Common myeloid progenitor, CD34-positive (primary cell): ENCODE measurements around the gene M1AP.

Source experiments
- CTCF ChIA-PET: fragments of 350-600 bp; sonication (Branson Sonifier 250); formaldehyde crosslinking; loops from one replicate; lab custom pipeline; 2021; ENCODE audit warnings: antibody characterized with exemption; lab: Charles Lee
- POLR2A ChIA-PET: fragments of 350-600 bp; sonication (Branson Sonifier 250); formaldehyde crosslinking; loops from one replicate; lab custom pipeline; 2021; ENCODE audit warnings: antibody characterized with exemption; lab: Charles Lee
- DNase-seq, 3 donors: peaks; one replicate each; pipeline versions ENCODE4 v3.0.0 to v3.0.0-alpha.2; 2013
- H3K27ac ChIP-seq, 2 experiments: 1 replicate in 1 of 2; 2 replicates in 1 of 2; pipeline ENCODE4 v1.7.0; 2013; ENCODE audit warnings: inconsistent platforms in 2 of 2, low read length in 2 of 2, mild to moderate bottlenecking in 2 of 2, low read depth in 1 of 2, moderate library complexity in 1 of 2; ENCODE audit not compliant: severe bottlenecking in 2 of 2, insufficient read depth in 1 of 2, poor library complexity in 1 of 2
- H3K27me3 ChIP-seq, 5 experiments: replicated peaks in 2 of 5; 1 replicate in 3 of 5; 2 replicates in 2 of 5; pipeline versions ENCODE4 v1.6.1 to v1.7.0; 2013; ENCODE audit warnings: low read length in 4 of 5, mild to moderate bottlenecking in 2 of 5, moderate library complexity in 2 of 5, inconsistent platforms in 1 of 5; ENCODE audit not compliant: insufficient read depth in 5 of 5, control insufficient read depth in 4 of 5
- H3K36me3 ChIP-seq, 4 experiments: 1 replicate in 2 of 4; 2 replicates in 2 of 4; pipeline versions ENCODE4 v1.6.1 to v1.7.0; 2013; ENCODE audit warnings: low read length in 3 of 4, control low read depth in 1 of 4, mild to moderate bottlenecking in 1 of 4; ENCODE audit not compliant: control insufficient read depth in 4 of 4, insufficient read depth in 4 of 4
- H3K4me1 ChIP-seq, 4 experiments: 1 replicate in 3 of 4; 2 replicates in 1 of 4; pipeline versions ENCODE4 v1.6.1 to v1.7.1; 2013; ENCODE audit warnings: low read length in 3 of 4, mild to moderate bottlenecking in 3 of 4, control low read depth in 1 of 4, inconsistent platforms in 1 of 4, moderate library complexity in 1 of 4; ENCODE audit not compliant: control insufficient read depth in 4 of 4, insufficient read depth in 4 of 4; ENCODE audit errors: control extremely low read depth in 1 of 4
- H3K4me3 ChIP-seq, 7 experiments: 1 replicate in 4 of 7; 2 replicates in 3 of 7; pipeline versions ENCODE4 v1.5.1 to v1.7.0; 2013; ENCODE audit warnings: mild to moderate bottlenecking in 7 of 7, low read length in 6 of 7, moderate library complexity in 6 of 7, inconsistent platforms in 2 of 7, low read depth in 2 of 7, control low read depth in 1 of 7; ENCODE audit not compliant: insufficient read depth in 4 of 7, control insufficient read depth in 1 of 7; ENCODE audit errors: extremely low read depth in 1 of 7
- H3K9me3 ChIP-seq, 5 experiments: 1 replicate in 4 of 5; 2 replicates in 1 of 5; pipeline versions ENCODE4 v1.6.1 to v1.7.1; 2013; ENCODE audit warnings: low read length in 4 of 5, mild to moderate bottlenecking in 2 of 5, inconsistent platforms in 1 of 5, low read depth in 1 of 5, moderate library complexity in 1 of 5; ENCODE audit not compliant: control insufficient read depth in 4 of 5, insufficient read depth in 2 of 5; ENCODE audit errors: control extremely low read depth in 1 of 5
- WGBS: methylation state at CpG from one replicate; pipeline ENCODE4 v1.1.5; 2013; ENCODE audit not compliant: insufficient coverage; 5-methylcytosine and 5-hydroxymethylcytosine counted together

The M1AP gene

DNA sequence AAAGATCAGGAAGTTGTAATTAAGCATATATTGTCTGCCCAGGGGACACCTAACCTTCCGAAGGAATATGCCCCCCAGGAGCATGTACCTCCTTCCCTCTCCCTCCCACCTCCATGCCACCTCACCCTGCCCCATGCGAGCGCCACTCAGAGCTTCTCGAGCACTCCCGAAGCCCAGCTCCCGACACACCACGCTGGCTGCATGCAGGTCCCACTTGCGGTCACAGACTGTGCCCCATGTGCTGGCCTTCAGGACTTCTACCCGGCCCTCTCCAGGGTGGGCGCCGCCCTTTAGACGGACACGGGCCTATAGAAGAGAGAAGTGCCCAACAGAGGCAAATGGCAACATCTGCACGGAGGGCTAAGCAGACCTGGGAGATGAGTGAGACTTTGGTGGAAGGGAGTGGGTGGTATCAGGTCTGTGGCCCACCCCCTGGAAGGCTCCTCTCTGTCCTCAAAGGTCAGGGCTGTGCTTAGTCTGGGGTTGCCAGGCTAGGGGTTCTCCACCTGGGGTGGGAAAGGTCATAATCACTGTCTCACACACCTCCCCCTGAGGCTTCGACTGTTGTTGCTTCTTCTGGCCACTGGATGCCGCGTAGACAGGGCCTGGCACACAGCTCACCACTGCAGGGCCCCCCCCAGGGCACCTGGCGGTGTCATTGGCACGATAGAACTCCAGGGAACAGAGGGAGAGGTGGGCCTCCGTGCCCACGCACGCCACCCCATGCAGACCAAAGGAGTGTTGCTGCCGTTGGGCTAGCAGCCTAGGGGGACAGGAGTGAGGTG is 111.8 kb downstream of the M1AP start:
- POLR2A ChIA-PET, result interaction anchor here (0.7 kb wide), 1 partner anchor 50 kb away, joined by 3 read pairs; no protein-coding TSS in a partner anchor
- no peaks in the 10 kb centered on the region for H3K9me3 ChIP-seq
- peaks cover 6 to 36% (median 19%) of the 10 kb centered on the region in 4 experiments for H3K36me3 ChIP-seq
- DNase-seq, result no peak
- 96% methylated on average over 22 of the region's 23 CpGs for WGBS
- H3K4me1 ChIP-seq, result peaks cover 19 to 55% (median 28%) of the 10 kb centered on the region in 4 experiments
- H3K27ac ChIP-seq, result no peak overlapping the region
- H3K27me3 ChIP-seq, result no peaks in the 10 kb centered on the region
- CTCF ChIA-PET, result interaction anchor here (1.1 to 13.7 kb wide), 6 partner anchors 10 to 54 kb away, joined by 3 to 210 read pairs (median 4); partner anchors contain the start of genes CCDC142, DQX1, LOXL3 and TTC31
- no peak overlapping the region for H3K4me3 ChIP-seq

DNA sequence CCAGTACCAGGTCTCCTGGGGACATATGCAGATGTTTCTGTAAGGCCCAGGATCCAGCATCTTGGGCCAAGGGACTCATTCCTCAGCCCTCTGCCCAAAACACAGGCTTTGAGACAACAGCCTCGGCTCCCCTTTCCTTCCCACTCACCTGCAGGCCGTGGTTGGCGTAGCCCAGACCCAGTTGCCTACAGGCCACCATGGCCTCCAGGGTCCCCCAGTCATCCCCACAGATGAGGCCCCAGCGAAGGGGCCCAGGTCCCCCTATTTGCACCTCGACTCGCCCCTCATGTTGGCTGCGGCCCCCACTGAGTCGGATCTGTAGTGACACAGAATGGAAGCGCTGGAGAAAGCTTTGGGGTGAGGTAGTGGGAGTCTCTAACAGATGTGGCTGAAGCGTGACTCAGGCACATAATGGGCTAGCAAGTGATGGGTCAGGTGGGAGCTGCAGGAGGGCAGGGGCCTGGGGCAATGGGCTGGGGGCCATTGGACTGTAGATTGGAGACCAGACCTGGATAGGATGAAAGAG is 112.6 kb downstream of the M1AP start:
- Histone ChIP-seq H3K27me3 (no peaks in the 10 kb centered on the region), H3K27ac (no peak overlapping the region), H3K36me3 (peaks cover 6 to 40% (median 19%) of the 10 kb centered on the region in 4 experiments), H3K4me1 (peaks cover 25 to 64% (median 35%) of the 10 kb centered on the region in 4 experiments), H3K4me3 (no peak overlapping the region), H3K9me3 (no peaks in the 10 kb centered on the region)
- ChIA-PET POLR2A (interaction anchor here (0.7 kb wide), 1 partner anchor 51 kb away, joined by 3 read pairs; no protein-coding TSS in a partner anchor), CTCF (interaction anchor here (1.0 to 13.7 kb wide), 7 partner anchors 8 to 53 kb away, joined by 3 to 210 read pairs (median 3); partner anchors contain the start of genes CCDC142, DQX1, LOXL3 and TTC31)
- WGBS, result 100% methylated on average over 5 of the region's 10 CpGs
- DNase-seq, result no peak

DNA sequence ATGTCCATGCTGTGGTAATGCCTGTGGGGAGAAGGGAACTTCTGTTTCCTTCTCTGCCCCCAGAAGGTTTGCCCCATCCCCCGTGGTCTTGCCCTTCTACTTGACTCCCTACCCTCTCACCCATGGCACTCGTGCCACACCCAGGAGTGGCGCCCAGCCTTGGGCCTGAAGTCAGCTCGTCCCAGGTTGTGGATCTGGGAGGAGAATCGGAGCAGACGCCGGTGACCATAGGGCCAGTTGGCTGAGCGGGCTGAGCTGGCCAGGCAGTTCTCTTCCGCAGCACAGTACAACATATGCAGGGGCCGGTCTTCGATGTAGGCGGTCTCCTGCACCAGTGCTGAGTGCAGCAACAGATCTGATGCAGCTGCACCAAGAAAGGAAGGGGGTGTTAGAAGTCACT is 113.7 kb downstream of the M1AP start:
- Histone ChIP-seq H3K36me3 (peaks cover 6 to 40% (median 19%) of the 10 kb centered on the region in 4 experiments), H3K27ac (no peak overlapping the region), H3K9me3 (no peaks in the 10 kb centered on the region), H3K4me3 (no peak overlapping the region), H3K4me1 (peaks cover 22 to 55% (median 31%) of the 10 kb centered on the region in 4 experiments), H3K27me3 (no peaks in the 10 kb centered on the region)
- CTCF ChIA-PET, result interaction anchor here (0.8 to 13.7 kb wide), 8 partner anchors 8 to 73 kb away, joined by 3 to 210 read pairs (median 53); partner anchors contain the start of genes CCDC142, DQX1, LBX2 and PCGF1
- no peak for DNase-seq
- POLR2A ChIA-PET, result no interaction called here
- 96% methylated on average over 10 of the region's 12 CpGs for WGBS

DNA sequence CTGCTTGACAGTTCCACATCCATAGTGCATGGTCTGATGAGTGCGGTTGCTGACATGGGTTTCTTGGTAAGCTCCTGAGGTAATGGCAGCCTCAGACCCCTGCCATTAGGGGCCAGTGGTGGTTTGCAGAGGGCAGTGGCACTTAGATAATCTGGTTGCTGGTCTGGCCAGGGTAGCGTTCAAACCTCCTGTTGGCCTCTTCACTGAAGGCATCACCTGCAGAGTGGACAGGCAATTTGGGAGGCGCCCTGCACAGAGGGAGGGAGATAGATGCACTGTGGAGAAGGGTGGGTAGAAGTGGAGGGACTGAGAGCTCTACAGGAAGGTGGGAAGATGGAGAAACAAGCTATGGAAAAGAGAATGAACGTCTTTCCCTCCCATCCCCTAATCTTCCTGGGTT is 114.7 kb downstream of the M1AP start:
- CTCF ChIA-PET, result interaction anchor here (1.3 to 13.7 kb wide), 9 partner anchors 11 to 76 kb away, joined by 5 to 210 read pairs (median 53); partner anchors contain the start of genes CCDC142, LBX2, PCGF1 and TTC31
- DNase-seq, result no peak
- no peaks in the 10 kb centered on the region for H3K9me3 ChIP-seq
- H3K27me3 ChIP-seq, result no peaks in the 10 kb centered on the region
- no peak overlapping the region for H3K4me3 ChIP-seq
- WGBS, result 85% methylated on average over 2 of the region's 4 CpGs
- H3K4me1 ChIP-seq, result peaks cover 14 to 53% (median 28%) of the 10 kb centered on the region in 4 experiments
- POLR2A ChIA-PET, result no interaction called here
- no peak overlapping the region for H3K27ac ChIP-seq
- peaks cover 6 to 41% (median 19%) of the 10 kb centered on the region in 4 experiments for H3K36me3 ChIP-seq

DNA sequence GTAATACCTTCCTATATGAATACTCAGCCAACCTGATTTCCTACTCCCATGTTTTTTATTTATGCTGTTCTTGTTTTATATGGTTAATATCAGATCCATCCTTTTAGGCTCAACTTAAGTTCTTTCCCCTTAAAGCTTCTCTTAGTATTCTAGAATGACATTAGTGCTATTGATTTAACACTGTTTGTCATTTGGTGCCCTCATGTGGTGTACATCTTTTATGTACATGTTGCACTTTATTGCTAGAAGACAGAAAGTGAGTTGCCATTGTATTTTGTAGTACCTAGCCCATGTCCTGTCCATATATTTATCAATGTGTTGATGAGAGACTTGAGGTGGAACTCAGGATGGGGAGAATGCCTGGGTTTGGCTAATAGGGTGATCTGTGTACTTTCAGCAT is 115.9 kb downstream of the M1AP start:
- ChIA-PET POLR2A (interaction anchor here (0.6 to 1.4 kb wide), 3 partner anchors 29 to 45 kb away, joined by 3 to 4 read pairs (median 4); no protein-coding TSS in a partner anchor), CTCF (interaction anchor here (0.7 to 13.7 kb wide), 26 partner anchors 9 to 282 kb away, joined by 3 to 210 read pairs (median 5); partner anchors contain the start of genes C2orf81, CCDC142, LBX2 and MRPL53)
- H3K4me3 ChIP-seq, result no peak overlapping the region
- peak; percentile 74 to 81 (median 80) for DNase-seq
- H3K27ac ChIP-seq, result no peak overlapping the region
- H3K9me3 ChIP-seq, result no peaks in the 10 kb centered on the region
- H3K36me3 ChIP-seq, result peaks cover 6 to 53% (median 23%) of the 10 kb centered on the region in 4 experiments
- peaks cover 6 to 53% (median 25%) of the 10 kb centered on the region in 4 experiments for H3K4me1 ChIP-seq
- H3K27me3 ChIP-seq, result no peaks in the 10 kb centered on the region

DNA sequence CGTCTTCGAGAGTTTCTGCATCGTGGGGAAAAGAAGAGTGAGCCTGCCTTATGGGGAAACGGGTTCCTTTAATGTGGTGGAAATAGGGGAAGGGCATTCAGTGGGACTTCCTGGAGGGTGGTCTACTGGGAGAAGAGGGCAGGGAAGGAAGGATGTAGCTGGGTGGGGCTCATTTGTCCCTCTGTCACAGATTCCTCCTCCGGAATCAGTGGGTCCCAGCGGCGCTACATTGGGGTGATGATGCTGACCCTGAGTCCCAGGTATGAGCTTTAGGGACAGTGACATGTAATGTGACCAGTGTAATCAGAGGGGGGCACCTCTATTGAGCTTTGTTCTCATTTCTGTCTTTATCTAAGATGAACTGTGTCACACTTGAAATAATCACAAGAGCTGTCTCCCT is 116.5 kb downstream of the M1AP start:
- CTCF ChIA-PET, result interaction anchor here (0.7 to 13.7 kb wide), 26 partner anchors 10 to 282 kb away, joined by 3 to 210 read pairs (median 5); partner anchors contain the start of genes C2orf81, CCDC142, LBX2 and MOGS
- Histone ChIP-seq H3K4me3 (peak overlapping the region in 1 of 7 experiments; percentile 96), H3K4me1 (peaks cover 6 to 48% (median 25%) of the 10 kb centered on the region in 4 experiments), H3K27ac (no peak overlapping the region), H3K9me3 (no peaks in the 10 kb centered on the region), H3K27me3 (no peaks in the 10 kb centered on the region), H3K36me3 (peaks cover 6 to 56% (median 28%) of the 10 kb centered on the region in 4 experiments)
- POLR2A ChIA-PET, result interaction anchor here (0.6 to 1.4 kb wide), 3 partner anchors 39 to 49 kb away, joined by 3 to 4 read pairs (median 4); partner anchors contain the start of genes CCDC142 and TTC31
- WGBS, result 78% methylated on average over 7 of the region's 7 CpGs
- no peak for DNase-seq
